K562 (cell line): ENCODE data around the gene LUC7L. TPM values are rescaled to one million over a fixed set of nuclear protein-coding genes. Genes with fewer than 3 reads are reported as not detected.

Source experiments
- ATAC-seq: fragments of 200-7000 bp; cut with Tn5 transposase; 3 replicates; pipeline ENCODE4 v1.9.1; 2020; ENCODE audit warnings: moderate library complexity
- BruUV-seq: library from RNA; stranded (reverse); fragments of 400-500 nt; replicated peaks from 2 replicates; lab custom pipeline; 2021; lab: Mats Ljungman, UMichigan
- CTCF ChIA-PET: fragments of 300-600 bp; formaldehyde crosslinking; extraction: SDS; loops from one replicate; lab custom pipeline; 2021; ENCODE audit warnings: low intra/inter-chr PET ratio; lab: Yijun Ruan, JAX
- POLR2A ChIA-PET: fragments of 300-600, 350-650 bp; sonication (Branson Sonifier 250); formaldehyde crosslinking; extraction: SDS; loops from one replicate; lab custom pipeline; 2021; ENCODE audit warnings: antibody characterized with exemption, inconsistent platforms; lab: Yijun Ruan, JAX
- DNase-seq, 4 experiments: peaks; one replicate each; pipeline versions ENCODE4 v3.0.0 to v3.0.0-alpha.2; 2011 to 2018; ENCODE audit warnings: low spot score in 3 of 4, mixed read lengths in 3 of 4; ENCODE audit errors: extremely low read depth in 1 of 4
- FAIRE-seq: peaks from 2 replicates; lab custom pipeline; 2011; peaks lifted over from hg19 to GRCh38; lab: Jason Lieb, UNC
- H2AFZ ChIP-seq: 2 replicates; pipeline ENCODE4 v1.6.0; 2011; ENCODE audit warnings: low read depth, low read length, control low read depth, inconsistent platforms
- H3K27ac ChIP-seq: fragments of 200-600 bp; 3 replicates; pipeline ENCODE4 v1.8.0; 2011; ENCODE audit warnings: low read depth, mild to moderate bottlenecking, control low read depth, inconsistent platforms, low read length, moderate library complexity, mixed read lengths; ENCODE audit errors: extremely low read depth
- H3K27me3 ChIP-seq, 2 experiments: fragments of 300-600 bp in 1 of 2; 2 replicates in 1 of 2; 3 replicates in 1 of 2; pipeline versions ENCODE4 v1.6.0 to v1.8.0; 2011; ENCODE audit warnings: inconsistent platforms in 2 of 2, low read length in 2 of 2, mild to moderate bottlenecking in 1 of 2, mixed read lengths in 1 of 2, moderate library complexity in 1 of 2; ENCODE audit not compliant: control insufficient read depth in 2 of 2, insufficient read depth in 2 of 2
- H3K36me3 ChIP-seq: fragments of 300-600 bp; 3 replicates; pipeline ENCODE4 v1.8.0; 2011; ENCODE audit warnings: mild to moderate bottlenecking, low read length, inconsistent platforms; ENCODE audit not compliant: control insufficient read depth, insufficient read depth
- H3K4me1 ChIP-seq, 2 experiments: fragments of 200-600 bp in 1 of 2; replicated peaks in 1 of 2; 2 replicates in 1 of 2; 3 replicates in 1 of 2; pipeline versions ENCODE4 v1.5.1 to v1.8.0; 2011; ENCODE audit warnings: inconsistent platforms in 2 of 2, low read length in 2 of 2, mild to moderate bottlenecking in 1 of 2, mixed read lengths in 1 of 2, moderate library complexity in 1 of 2; ENCODE audit not compliant: control insufficient read depth in 2 of 2, insufficient read depth in 2 of 2
- H3K4me2 ChIP-seq: 2 replicates; pipeline ENCODE4 v1.6.1; 2011; ENCODE audit warnings: low read length, control low read depth, inconsistent platforms, mixed read lengths; ENCODE audit not compliant: insufficient read depth
- H3K4me3 ChIP-seq: fragments of 200-600 bp; sonication (generic), shearing (Covaris generic); 2 replicates; pipeline ENCODE4 v1.5.1; 2016; ENCODE audit warnings: control low read depth, inconsistent platforms
- H3K79me2 ChIP-seq: fragments of 200-600 bp; 3 replicates; pipeline ENCODE4 v1.8.0; 2011; ENCODE audit warnings: low read length, inconsistent platforms; ENCODE audit not compliant: control insufficient read depth, insufficient read depth
- H3K9ac ChIP-seq, 2 experiments: 2 replicates each; pipeline versions ENCODE4 v1.6.0 to v1.6.1; 2011; ENCODE audit warnings: low read depth in 2 of 2, low read length in 2 of 2, control low read depth in 1 of 2, inconsistent platforms in 1 of 2, mild to moderate bottlenecking in 1 of 2, mixed read lengths in 1 of 2; ENCODE audit not compliant: insufficient read depth in 1 of 2
- H3K9me1 ChIP-seq: one replicate; pipeline ENCODE4 v1.6.0; 2011; ENCODE audit warnings: inconsistent platforms, mild to moderate bottlenecking, low read length, moderate library complexity; ENCODE audit not compliant: control insufficient read depth, insufficient read depth
- H3K9me3 ChIP-seq: replicated peaks from 2 replicates; pipeline ENCODE4 v1.5.1; 2011; ENCODE audit warnings: low read depth, low read length, inconsistent platforms; ENCODE audit not compliant: control insufficient read depth, insufficient read depth
- H4K20me1 ChIP-seq: replicated peaks from 2 replicates; pipeline ENCODE4 v1.6.1; 2011; ENCODE audit warnings: low read length, inconsistent platforms, mixed read lengths; ENCODE audit not compliant: control insufficient read depth, insufficient read depth
- AFF4 ChIP-seq: sonication (generic); formaldehyde crosslinking; IDR thresholded peaks from 2 replicates; pipeline ENCODE4 v1.8.0; 2023; ENCODE audit warnings: mild to moderate bottlenecking, missing genetic modification reagents
- CBX8 ChIP-seq: fragments of 200-600 bp; sonication (generic); IDR thresholded peaks from 2 replicates; pipeline ENCODE4 v1.6.1; 2012; ENCODE audit warnings: borderline replicate concordance, mixed run types, low read depth, mild to moderate bottlenecking, moderate library complexity, mixed read lengths, low read length, control low read depth, inconsistent platforms; ENCODE audit not compliant: poor library complexity, severe bottlenecking; ENCODE audit errors: extremely low read depth
- KAT8 ChIP-seq: fragments of 450-650 bp; IDR thresholded peaks from 2 replicates; pipeline ENCODE4 v1.6.1; 2016; ENCODE audit warnings: low read depth, mild to moderate bottlenecking
- RBFOX2 ChIP-seq: fragments of 200-400 bp; formaldehyde crosslinking; IDR thresholded peaks from 2 replicates; pipeline ENCODE4 v1.6.1; 2017; ENCODE audit warnings: low read depth, mild to moderate bottlenecking, low read length, moderate library complexity
- SMAD4 ChIP-seq: fragments of 250-450 bp; sonication (Bioruptor Pico); conservative IDR thresholded peaks from 2 replicates; pipeline ENCODE4 v1.8.0; 2021; ENCODE audit warnings: inconsistent platforms, mild to moderate bottlenecking, moderate library complexity
- STAT6 ChIP-seq: sonication (generic); formaldehyde crosslinking; IDR thresholded peaks from 2 replicates; pipeline ENCODE4 v1.8.1; 2023; ENCODE audit warnings: mild to moderate bottlenecking, missing genetic modification reagents
- TCF7 ChIP-seq: sonication (generic); IDR thresholded peaks from 2 replicates; pipeline ENCODE4 v1.6.1; 2016; ENCODE audit warnings: antibody characterized with exemption, borderline replicate concordance
- ZNF282 ChIP-seq: sonication (generic); formaldehyde crosslinking; IDR thresholded peaks from 2 replicates; pipeline ENCODE4 v1.8.1; 2023; ENCODE audit warnings: missing genetic modification reagents
- ZNF57 ChIP-seq: fragments of 450-650 bp; formaldehyde crosslinking; IDR thresholded peaks from 2 replicates; pipeline ENCODE4 v1.4.0; 2020; ENCODE audit warnings: mild to moderate bottlenecking, moderate library complexity
- ZNF79 ChIP-seq: fragments of 250-450 bp; sonication (Bioruptor Pico); IDR thresholded peaks from 2 replicates; pipeline ENCODE4 v1.4.0; 2020; ENCODE audit warnings: low read depth, mild to moderate bottlenecking, moderate library complexity
- ZNF830 ChIP-seq: fragments of 250-450 bp; sonication (Bioruptor Pico); IDR thresholded peaks from 2 replicates; pipeline ENCODE4 v1.5.0; 2021; ENCODE audit warnings: mild to moderate bottlenecking
- WGBS: fragments of 100-300 bp; shearing (Covaris generic); methylation state at CpG from one replicate; pipeline ENCODE4 v1.1.6; 2016; ENCODE audit warnings: low coverage, mixed read lengths; ENCODE audit not compliant: insufficient coverage; ENCODE audit errors: missing lambda C conversion rate; 5-methylcytosine and 5-hydroxymethylcytosine counted together
- in situ Hi-C: fragments of 300-500 bp; cut with MboI; formaldehyde crosslinking; loops from 4 replicates; pipeline ENCODE4 v1.15.0; 2018; ENCODE audit warnings: inconsistent platforms, mixed read lengths
- intact Hi-C: fragments of 100-400 bp; cut with micrococcal nuclease; formaldehyde crosslinking; loops from 2 replicates; pipeline ENCODE4 v1.14.2; 2022
- polyA plus RNA-seq, 8 experiments: library from polyadenylated mRNA; depleted of rRNA in 4 of 8; stranded (reverse) in 5 of 8; unstranded in 3 of 8; fragments of >200 nt; fragmentation: Nextera tagmentation in 2 of 8; fragmentation: Illumina TruSeq in 1 of 8; extraction: Ambion mirVana in 2 of 8; extraction: Trizol in 1 of 8; gene quantifications; 2 replicates each; pipeline versions ENCODE4 v1.2.1 to v1.2.3, GENCODE V29; 2011 to 2014; ENCODE audit warnings: inconsistent platforms in 1 of 8, missing spikeins in 1 of 8
- total RNA-seq, 7 experiments: library from RNA; depleted of rRNA in 6 of 7; stranded (reverse); fragments of >200 nt in 6 of 7; fragmentation: Illumina TruSeq in 2 of 7; extraction: Trizol in 2 of 7; gene quantifications; 2 replicates each; pipeline versions ENCODE4 v1.2.1 to v1.2.3, GENCODE V29; 2011 to 2021; ENCODE audit warnings: low replicate concordance in 1 of 7

LUC7L gene
- total and polyA plus RNA-seq, 9 of the 15 experiments (the other 6 are each of a cell fraction or from before 2014, with no cell fraction given) = 1.7 to 93.3 (median 59.5) TPM

- H3K9me3 ChIP-seq = no peaks in the 10 kb centered on the region
- in situ Hi-C loops (no loop called here), intact Hi-C loops (no loop called here)
- no peak overlapping the region for H2AFZ ChIP-seq
- H3K4me1 ChIP-seq = peaks cover 10 to 61% of the 10 kb centered on the region in 2 experiments; a peak in 4 of 5 replicates
- H3K9me1 ChIP-seq = peaks cover 4% of the 10 kb centered on the region
- H3K9ac ChIP-seq = no peak overlapping the region; a peak in 1 of 4 replicates
- H3K27ac ChIP-seq = no peak overlapping the region
- no peak for ATAC-seq
- peaks cover 21% of the 10 kb centered on the region; the same call in 2 of the 3 replicates for H3K36me3 ChIP-seq
- ChIA-PET CTCF (no interaction called here), POLR2A (interaction anchor here (0.6 to 0.8 kb wide), 3 partner anchors 9 to 114 kb away, joined by 3 read pairs; no protein-coding TSS in a partner anchor)
- no peak overlapping the region for H3K4me2 ChIP-seq
- FAIRE-seq = no peak
- H3K4me3 ChIP-seq = no peak overlapping the region
- peaks cover 3% of the 10 kb centered on the region; the same call in 1 of the 2 replicates for H4K20me1 ChIP-seq
- 91% methylated on average over 14 of the region's 17 CpGs for WGBS
- BruUV-seq = no TSS peak
- no peak for DNase-seq
- H3K79me2 ChIP-seq = no peaks in the 10 kb centered on the region
- no peaks in the 10 kb centered on the region; a peak in 1 of 5 replicates for H3K27me3 ChIP-seq
- TF ChIP-seq SMAD4 (CRISPR knock-in tag) (no peak), AFF4 (CRISPR knock-in tag) (no peak), RBFOX2 (no peak), STAT6 (CRISPR knock-in tag) (no peak), CBX8 (no peak), KAT8 (no peak), TCF7 (no peak), ZNF830 (CRISPR knock-in tag) (no peak), ZNF57 (CRISPR knock-in tag) (no peak), ZNF282 (CRISPR knock-in tag) (no peak), ZNF79 (no peak)
Observed at GRCh38 chr16:263944-264343, 34.7 kb upstream of the LUC7L start.
